ENCODE results near the gene ZNF737. TPM values are rescaled to one million over a fixed set of nuclear protein-coding genes. Genes with fewer than 3 reads are reported as not detected.
A peak's percentile ranks its signal among the peaks of the same experiment; 100 is the strongest.
"Not testable (repeated sequence)": the region's sequence is repeated elsewhere in the genome, so short reads cannot be mapped to it uniquely, and the experiment has no call there.

Gene ZNF737
- total and polyA plus RNA-seq, 7 donors = 1.2 to 17.7 (median 9.5) TPM

GRCh38 chr19:20558571-20558970 lies 7.0 kb downstream of the ZNF737 start:
- Histone ChIP-seq H3K9me3 (peaks cover 0 to 36% (median 6%) of the 10 kb centered on the region in 4 donors), H3K27ac (no peak overlapping the region), H3K4me3 (no peak overlapping the region), H3K4me1 (peaks cover 0 to 18% (median 8%) of the 10 kb centered on the region in 4 donors), H3K36me3 (peaks cover 0 to 16% (median 2%) of the 10 kb centered on the region in 4 donors), H3K27me3 (no peaks in the 10 kb centered on the region)
- DNase-seq = no peak
- TF ChIP-seq EP300 (IDR thresholded peaks at IDR 0.05) (no peak), POLR2AphosphoS5 (IDR thresholded peaks at IDR 0.05) (no peak), POLR2A (IDR thresholded peaks at IDR 0.05) (no peak), CTCF (IDR thresholded peaks at IDR 0.05) (no peak)
- intact Hi-C loops (cut with DNase I) = no loop called here

- Histone ChIP-seq H3K36me3 (peaks cover 0 to 22% (median 5%) of the 10 kb centered on the region in 4 donors), H3K27me3 (no peaks in the 10 kb centered on the region), H3K9me3 (peaks cover 0 to 34% (median 6%) of the 10 kb centered on the region in 4 donors), H3K4me3 (no peak overlapping the region), H3K4me1 (peaks cover 0 to 12% (median 7%) of the 10 kb centered on the region in 4 donors), H3K27ac (no peak overlapping the region)
- TF ChIP-seq POLR2A (IDR thresholded peaks at IDR 0.05) = no peak
- no peak for TF ChIP-seq EP300 (IDR thresholded peaks at IDR 0.05)
- TF ChIP-seq POLR2AphosphoS5 (IDR thresholded peaks at IDR 0.05) = no peak
- peak in 1 of 4 experiments; percentile 37 for TF ChIP-seq CTCF (IDR thresholded peaks at IDR 0.05)
- WGBS, 2 donors = 75 to 88% methylated on average over 4 of the region's 4 CpGs
- DNase-seq = no peak
- intact Hi-C loops (cut with DNase I) = no loop called here
Observed at GRCh38 chr19:20558011-20558410, 7.6 kb downstream of the ZNF737 start.

- Histone ChIP-seq H3K9me3 (peaks cover 56 to 80% (median 65%) of the 10 kb centered on the region in 4 donors), H3K36me3 (peaks cover 42 to 77% (median 57%) of the 10 kb centered on the region in 4 donors)
- H3K4me1 ChIP-seq; DNase-seq; intact Hi-C loops (cut with DNase I); H3K4me3 ChIP-seq; H3K27ac ChIP-seq; H3K27me3 ChIP-seq: not testable (repeated sequence)
- 98 to 99% methylated on average over 7 of the region's 7 CpGs for WGBS, 2 donors
Observed at GRCh38 chr19:20544667-20545333, 20.8 kb downstream of the ZNF737 start.

- intact Hi-C loops (cut with DNase I); H3K9me3 ChIP-seq: not testable (repeated sequence)
Observed at GRCh38 chr19:20530303-20530702, 35.3 kb downstream of the ZNF737 start.

GRCh38 chr19:20513189-20513904 lies 52.2 kb downstream of the ZNF737 start:
- Histone ChIP-seq H3K27ac (no peak overlapping the region), H3K4me1 (no peaks in the 10 kb centered on the region), H3K36me3 (no peaks in the 10 kb centered on the region), H3K27me3 (no peaks in the 10 kb centered on the region), H3K4me3 (no peak overlapping the region), H3K9me3 (peaks cover 0 to 24% (median 4%) of the 10 kb centered on the region in 4 donors)
- no peak for DNase-seq
- intact Hi-C loops (cut with DNase I) = no loop called here
- TF ChIP-seq CTCF (IDR thresholded peaks at IDR 0.05) (no peak), EP300 (IDR thresholded peaks at IDR 0.05) (no peak), POLR2A (IDR thresholded peaks at IDR 0.05) (no peak), POLR2AphosphoS5 (IDR thresholded peaks at IDR 0.05) (no peak)
- 74 to 75% methylated on average over 5 of the region's 5 CpGs for WGBS, 2 donors

More at GRCh38 chr19:20530303-20530702, 35.3 kb downstream of the ZNF737 start:
- not testable (repeated sequence) for H3K27me3 ChIP-seq, H3K4me3 ChIP-seq, H3K27ac ChIP-seq, H3K4me1 ChIP-seq, H3K36me3 ChIP-seq, DNase-seq
- 92 to 97% methylated on average over 25 to 29 of the region's 29 CpGs for WGBS, 2 donors

All from sigmoid colon (tissue), 7 donors.